Karpas-422 (cell line): ENCODE measurements around the gene CSF1. TPM values are rescaled to one million over a fixed set of nuclear protein-coding genes. Genes with fewer than 3 reads are reported as not detected.

ENCODE experiments used
- DNase-seq: peaks from one replicate; pipeline ENCODE4 v3.0.0-alpha.2; 2015
- H2AFZ ChIP-seq: fragments of 200-600 bp; sonication (generic); 2 replicates; pipeline ENCODE4 v1.6.1; 2014; ENCODE audit warnings: antibody characterized with exemption, low read length, mixed read lengths
- H3K27ac ChIP-seq: fragments of 200-600 bp; sonication (generic); 2 replicates; pipeline ENCODE4 v1.5.1; 2014; ENCODE audit warnings: mild to moderate bottlenecking, low read length, moderate library complexity
- H3K27me3 ChIP-seq: fragments of 200-600 bp; sonication (generic); 2 replicates; pipeline ENCODE4 v1.6.1; 2014; ENCODE audit warnings: low read length, mixed read lengths
- H3K36me3 ChIP-seq: fragments of 200-600 bp; sonication (generic); 2 replicates; pipeline ENCODE4 v1.6.1; 2014; ENCODE audit warnings: low read length, mixed read lengths; ENCODE audit not compliant: insufficient read depth
- H3K4me1 ChIP-seq: fragments of 200-600 bp; sonication (generic); 2 replicates; pipeline ENCODE4 v1.6.1; 2014; ENCODE audit warnings: mild to moderate bottlenecking, low read length, mixed read lengths
- H3K4me2 ChIP-seq: fragments of 200-600 bp; sonication (generic); 2 replicates; pipeline ENCODE4 v1.6.1; 2014; ENCODE audit warnings: low read length, low read depth, mild to moderate bottlenecking; ENCODE audit not compliant: poor library complexity, severe bottlenecking
- H3K4me3 ChIP-seq: fragments of 200-600 bp; sonication (generic); 2 replicates; pipeline ENCODE4 v1.5.1; 2014; ENCODE audit warnings: mild to moderate bottlenecking, antibody characterized with exemption, low read length, mixed read lengths
- H3K79me2 ChIP-seq: fragments of 200-600 bp; sonication (generic); 2 replicates; pipeline ENCODE4 v1.6.1; 2014; ENCODE audit warnings: mild to moderate bottlenecking, low read length, mixed read lengths
- H3K9ac ChIP-seq: fragments of 200-600 bp; sonication (generic); 2 replicates; pipeline ENCODE4 v1.6.0; 2014; ENCODE audit warnings: low read length
- H3K9me2 ChIP-seq: fragments of 200-600 bp; sonication (generic), shearing (Covaris generic); replicated peaks from 2 replicates; pipeline ENCODE4 v1.6.0; 2014; ENCODE audit warnings: mild to moderate bottlenecking, low read length, moderate library complexity; ENCODE audit not compliant: insufficient read depth
- H3K9me3 ChIP-seq: fragments of 300-700, 200-600 bp; sonication (generic); 2 replicates; pipeline ENCODE4 v1.6.1; 2014; ENCODE audit warnings: low read length, mixed read lengths
- H4K20me1 ChIP-seq: fragments of 200-600 bp; sonication (generic); 2 replicates; pipeline ENCODE4 v1.6.1; 2014; ENCODE audit warnings: mild to moderate bottlenecking, antibody characterized with exemption, low read length, low read depth; ENCODE audit not compliant: insufficient read depth
- total RNA-seq: library from RNA; depleted of rRNA; stranded (reverse); fragments of >200 nt; shearing (Covaris generic); gene quantifications from 2 replicates; pipeline ENCODE4 v1.2.3, GENCODE V29; 2014; ENCODE audit warnings: low replicate concordance

Gene CSF1
- total RNA-seq, 1 experiment from 2014 or later = 0.07 TPM

DNA sequence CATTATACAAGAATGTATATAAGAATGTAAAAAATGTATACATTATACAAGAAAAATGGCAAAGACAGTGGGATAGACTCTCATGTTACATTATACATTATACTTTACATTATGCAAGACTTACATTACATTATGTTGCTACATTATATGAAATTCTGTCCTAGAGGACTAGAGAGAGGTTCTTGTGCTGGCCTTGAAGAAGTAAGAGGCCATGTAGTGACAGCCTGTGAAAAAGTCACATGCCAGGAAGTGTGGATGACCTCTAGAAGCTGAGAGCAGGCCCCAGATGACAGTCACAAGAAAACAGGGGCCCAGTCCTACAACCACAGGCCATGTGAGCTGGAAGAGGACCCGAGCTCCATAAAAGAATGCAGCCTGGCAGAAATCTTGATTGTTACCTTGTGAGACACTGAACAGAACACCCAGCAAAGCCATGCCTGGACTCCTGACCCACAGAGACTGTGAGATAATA is 43.4 kb downstream of the CSF1 start:
- Histone ChIP-seq H4K20me1 (no peaks in the 10 kb centered on the region), H3K27ac (no peak overlapping the region), H3K27me3 (no peaks in the 10 kb centered on the region), H3K9me2 (no peaks in the 10 kb centered on the region), H3K4me1 (no peaks in the 10 kb centered on the region), H3K79me2 (no peaks in the 10 kb centered on the region), H3K36me3 (no peaks in the 10 kb centered on the region), H2AFZ (no peak overlapping the region), H3K4me2 (no peak overlapping the region), H3K9ac (no peak overlapping the region), H3K9me3 (no peaks in the 10 kb centered on the region), H3K4me3 (no peak overlapping the region)
- no peak for DNase-seq

DNA sequence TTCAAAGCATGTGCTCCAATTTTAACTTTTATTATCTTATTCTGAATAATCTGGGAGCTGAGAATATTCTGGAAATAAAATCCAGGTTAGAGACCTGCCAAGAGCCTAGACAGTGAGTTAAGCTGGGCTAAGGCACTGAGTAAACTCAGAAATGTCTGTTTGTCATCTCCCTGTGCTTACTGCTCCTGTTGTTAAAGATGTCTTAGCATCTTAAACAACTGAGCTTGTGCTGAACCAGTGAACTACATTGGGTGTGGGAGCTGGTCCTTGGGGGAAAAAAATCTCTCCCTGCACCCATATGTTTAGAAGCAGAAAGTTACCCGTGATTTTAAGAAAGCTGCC is 49.0 kb downstream of the CSF1 start:
- Histone ChIP-seq H3K27me3 (no peaks in the 10 kb centered on the region), H3K9me3 (no peaks in the 10 kb centered on the region), H3K9me2 (no peaks in the 10 kb centered on the region), H3K4me2 (no peak overlapping the region), H4K20me1 (no peaks in the 10 kb centered on the region), H2AFZ (no peak overlapping the region), H3K4me1 (no peaks in the 10 kb centered on the region), H3K9ac (no peak overlapping the region), H3K4me3 (no peak overlapping the region), H3K79me2 (no peaks in the 10 kb centered on the region), H3K27ac (no peak overlapping the region), H3K36me3 (no peaks in the 10 kb centered on the region)
- no peak for DNase-seq

DNA sequence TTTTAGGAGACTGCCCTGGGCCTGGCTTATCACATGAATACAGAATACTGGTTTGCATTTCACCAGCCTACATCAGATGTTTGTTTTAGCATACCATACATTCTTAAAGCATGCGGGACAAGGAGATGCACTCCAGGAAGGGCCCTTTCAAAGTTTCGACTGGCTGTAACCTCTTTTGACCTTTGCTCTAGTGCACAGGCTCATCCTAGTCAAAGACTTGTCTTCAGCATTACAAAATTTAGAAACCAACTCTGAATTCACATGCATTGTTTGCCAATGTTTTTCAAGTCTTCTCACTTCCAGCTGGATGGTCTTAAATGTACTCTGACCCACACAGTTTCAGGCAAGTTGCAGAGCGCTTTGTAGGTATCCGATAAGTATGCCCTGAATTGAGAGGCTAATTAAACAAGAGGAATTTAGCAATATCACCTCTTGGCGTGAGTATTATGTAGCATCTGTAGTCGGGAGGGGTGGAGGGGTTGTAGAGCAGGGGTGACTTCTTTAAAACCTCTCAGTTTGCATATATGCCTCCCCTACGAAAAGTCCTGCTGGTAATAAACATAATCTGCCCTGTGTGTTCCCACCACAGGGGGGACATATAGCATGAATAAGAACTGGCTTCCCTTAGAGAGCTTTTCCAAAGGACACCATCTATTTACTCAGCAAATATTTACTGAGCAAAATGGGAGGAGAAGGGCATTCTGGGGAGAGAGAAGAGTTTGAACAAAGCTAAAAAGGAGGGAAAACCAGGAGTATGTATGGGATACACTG is 49.5 kb downstream of the CSF1 start:
- Histone ChIP-seq H3K27me3 (no peaks in the 10 kb centered on the region), H3K36me3 (no peaks in the 10 kb centered on the region), H3K4me3 (no peak overlapping the region), H3K9me2 (no peaks in the 10 kb centered on the region), H3K27ac (no peak overlapping the region), H3K9ac (no peak overlapping the region), H3K9me3 (no peaks in the 10 kb centered on the region), H2AFZ (no peak overlapping the region), H4K20me1 (no peaks in the 10 kb centered on the region), H3K4me1 (no peaks in the 10 kb centered on the region), H3K4me2 (no peak overlapping the region), H3K79me2 (no peaks in the 10 kb centered on the region)
- DNase-seq = no peak

DNA sequence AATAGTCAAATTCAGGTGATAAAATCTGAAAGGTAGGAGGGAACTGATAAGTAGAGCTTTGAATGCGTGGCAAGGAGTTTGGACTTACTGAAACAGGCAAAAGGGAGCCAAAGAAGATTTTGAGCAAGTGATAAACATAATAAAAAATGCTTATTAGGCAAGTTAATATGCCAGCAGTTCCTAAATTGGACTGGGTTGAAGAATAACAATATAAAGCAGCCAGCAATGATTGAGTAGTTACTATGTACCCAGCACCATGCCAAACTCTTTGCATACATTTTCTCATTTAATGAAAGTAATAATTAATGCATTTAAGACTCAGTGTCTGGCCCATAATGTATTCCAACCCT is 50.1 kb downstream of the CSF1 start:
- Histone ChIP-seq H2AFZ (no peak overlapping the region), H3K27me3 (no peaks in the 10 kb centered on the region), H3K36me3 (no peaks in the 10 kb centered on the region), H3K9me2 (no peaks in the 10 kb centered on the region), H3K27ac (no peak overlapping the region), H3K4me3 (no peak overlapping the region), H3K9me3 (no peaks in the 10 kb centered on the region), H4K20me1 (no peaks in the 10 kb centered on the region), H3K9ac (no peak overlapping the region), H3K4me1 (no peaks in the 10 kb centered on the region), H3K4me2 (no peak overlapping the region), H3K79me2 (no peaks in the 10 kb centered on the region)
- DNase-seq = no peak

DNA sequence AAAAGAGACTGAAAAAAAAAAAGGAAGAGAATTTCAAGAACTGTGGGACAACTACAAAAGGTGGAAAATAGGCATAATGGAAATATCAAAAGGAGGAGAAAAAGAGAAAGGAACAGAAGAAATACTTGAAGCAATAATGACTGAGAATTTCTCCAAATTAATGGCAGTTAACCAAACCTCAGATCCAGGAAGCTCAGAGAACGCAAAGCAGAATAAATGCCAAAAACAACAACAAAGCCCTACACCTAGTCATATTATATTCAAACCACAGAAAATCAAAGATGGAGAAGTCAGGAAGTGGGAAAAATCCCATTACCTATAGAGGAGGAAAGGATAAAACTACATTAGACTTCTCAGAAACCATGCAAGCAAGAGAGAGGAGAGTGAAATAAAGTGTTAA is 53.2 kb downstream of the CSF1 start:
- Histone ChIP-seq H3K4me2 (no peak overlapping the region), H3K9ac (no peak overlapping the region), H3K27ac (no peak overlapping the region), H4K20me1 (no peaks in the 10 kb centered on the region), H2AFZ (no peak overlapping the region), H3K79me2 (no peaks in the 10 kb centered on the region), H3K36me3 (no peaks in the 10 kb centered on the region), H3K9me3 (no peaks in the 10 kb centered on the region), H3K4me3 (no peak overlapping the region), H3K27me3 (no peaks in the 10 kb centered on the region; the same call in 1 of the 2 replicates), H3K9me2 (no peaks in the 10 kb centered on the region), H3K4me1 (no peaks in the 10 kb centered on the region)
- no peak for DNase-seq

DNA sequence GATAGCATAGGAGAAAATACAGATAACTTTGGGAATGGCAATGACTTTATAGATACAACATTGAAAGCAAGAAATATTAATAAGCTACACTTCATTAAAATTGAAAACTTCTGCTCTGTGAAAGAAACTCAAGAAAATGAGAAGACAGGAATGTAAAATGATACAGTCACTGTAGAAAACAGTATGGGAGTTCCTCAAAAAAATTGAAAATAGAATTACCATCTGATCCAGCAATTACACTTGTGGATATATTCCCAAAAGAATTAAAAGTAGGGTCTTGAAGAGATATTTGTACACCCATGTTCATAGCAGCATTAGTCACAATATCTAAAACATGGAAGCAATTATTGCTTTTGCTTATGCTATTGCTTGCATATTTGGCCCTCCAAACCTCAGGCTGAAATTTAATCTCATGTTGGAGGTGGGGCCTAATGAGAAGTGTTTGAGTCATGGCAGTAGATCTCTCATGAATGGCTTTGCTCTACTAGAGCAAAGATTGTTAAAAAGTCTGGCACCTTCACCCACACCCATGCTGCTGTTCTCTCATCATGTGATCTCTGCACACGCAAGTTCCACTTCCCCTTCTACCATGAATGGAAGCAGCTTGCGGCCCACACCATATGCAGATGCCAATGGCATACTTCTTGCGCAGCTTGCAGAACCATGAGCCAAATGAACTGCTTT is 58.6 kb downstream of the CSF1 start:
- no peak for DNase-seq
- Histone ChIP-seq H3K4me1 (no peaks in the 10 kb centered on the region), H3K9ac (no peak overlapping the region), H3K4me3 (no peak overlapping the region), H3K9me2 (no peaks in the 10 kb centered on the region), H3K9me3 (no peaks in the 10 kb centered on the region), H3K36me3 (no peaks in the 10 kb centered on the region), H4K20me1 (no peaks in the 10 kb centered on the region), H2AFZ (no peak overlapping the region), H3K79me2 (no peaks in the 10 kb centered on the region), H3K27me3 (no peaks in the 10 kb centered on the region; the same call in 1 of the 2 replicates), H3K4me2 (no peak overlapping the region), H3K27ac (no peak overlapping the region)

DNA sequence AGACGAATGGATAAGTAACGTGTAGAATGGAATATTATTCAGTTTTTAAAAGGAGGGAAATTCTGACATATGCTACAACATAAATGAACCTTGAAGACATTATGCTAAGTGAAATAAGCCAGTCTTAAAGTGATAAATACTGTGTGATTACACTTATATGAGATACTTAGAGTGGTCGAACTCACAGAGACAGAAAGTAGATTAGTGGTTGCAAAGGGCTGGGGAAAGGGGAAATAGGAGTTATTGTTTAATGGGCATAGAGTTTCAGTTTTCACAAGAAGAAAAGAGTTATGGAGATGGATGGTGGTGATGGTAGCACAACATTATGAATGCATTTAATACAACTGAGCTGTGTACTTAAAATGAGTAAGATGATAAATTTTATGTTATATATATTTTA is 59.3 kb downstream of the CSF1 start:
- no peak overlapping the region for H3K27ac ChIP-seq
- no peaks in the 10 kb centered on the region for H3K36me3 ChIP-seq
- no peak for DNase-seq
- H2AFZ ChIP-seq = no peak overlapping the region
- no peak overlapping the region for H3K4me3 ChIP-seq
- no peaks in the 10 kb centered on the region for H3K4me1 ChIP-seq
- H3K9me2 ChIP-seq = no peaks in the 10 kb centered on the region
- H4K20me1 ChIP-seq = no peaks in the 10 kb centered on the region
- no peak overlapping the region for H3K9ac ChIP-seq
- H3K27me3 ChIP-seq = no peaks in the 10 kb centered on the region; the same call in 1 of the 2 replicates
- no peaks in the 10 kb centered on the region for H3K79me2 ChIP-seq
- H3K4me2 ChIP-seq = no peak overlapping the region
- no peaks in the 10 kb centered on the region for H3K9me3 ChIP-seq

DNA sequence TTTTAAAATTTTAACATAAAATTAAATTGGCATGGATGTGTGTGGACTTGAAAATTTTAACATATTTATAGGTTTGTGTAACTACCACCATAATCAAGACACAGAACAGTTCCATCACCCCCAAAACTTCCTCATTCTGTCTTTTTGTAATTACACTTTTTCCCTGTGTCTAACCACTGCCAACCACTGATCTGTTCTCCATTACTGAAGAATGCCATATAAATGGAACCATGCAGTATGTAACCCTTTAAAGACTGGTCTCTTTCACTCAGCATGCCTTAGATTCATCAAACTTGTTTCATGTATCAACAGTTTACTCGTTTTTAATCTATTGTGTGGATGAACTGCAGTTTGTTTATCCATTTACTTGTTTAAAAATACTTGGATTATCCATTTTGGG is 60.9 kb downstream of the CSF1 start:
- Histone ChIP-seq H3K9me2 (no peaks in the 10 kb centered on the region), H3K79me2 (no peaks in the 10 kb centered on the region), H3K9ac (no peak overlapping the region), H2AFZ (no peak overlapping the region), H3K4me2 (no peak overlapping the region), H3K4me1 (no peaks in the 10 kb centered on the region), H3K4me3 (no peak overlapping the region), H3K9me3 (no peaks in the 10 kb centered on the region), H4K20me1 (no peaks in the 10 kb centered on the region), H3K27me3 (no peaks in the 10 kb centered on the region; the same call in 1 of the 2 replicates), H3K27ac (no peak overlapping the region), H3K36me3 (no peaks in the 10 kb centered on the region)
- no peak for DNase-seq
